Fibroblast of the conjunctiva (primary cell): Measurements from ENCODE around the gene KCNN4.
"Not testable (repeated sequence)": the region's sequence is repeated elsewhere in the genome, so short reads cannot be mapped to it uniquely, and the experiment has no call there.

Experiments
- DNase-seq: peaks from one replicate; pipeline ENCODE4 v3.0.0-alpha.2; 2010; ENCODE audit warnings: low read depth

Gene KCNN4

DNA sequence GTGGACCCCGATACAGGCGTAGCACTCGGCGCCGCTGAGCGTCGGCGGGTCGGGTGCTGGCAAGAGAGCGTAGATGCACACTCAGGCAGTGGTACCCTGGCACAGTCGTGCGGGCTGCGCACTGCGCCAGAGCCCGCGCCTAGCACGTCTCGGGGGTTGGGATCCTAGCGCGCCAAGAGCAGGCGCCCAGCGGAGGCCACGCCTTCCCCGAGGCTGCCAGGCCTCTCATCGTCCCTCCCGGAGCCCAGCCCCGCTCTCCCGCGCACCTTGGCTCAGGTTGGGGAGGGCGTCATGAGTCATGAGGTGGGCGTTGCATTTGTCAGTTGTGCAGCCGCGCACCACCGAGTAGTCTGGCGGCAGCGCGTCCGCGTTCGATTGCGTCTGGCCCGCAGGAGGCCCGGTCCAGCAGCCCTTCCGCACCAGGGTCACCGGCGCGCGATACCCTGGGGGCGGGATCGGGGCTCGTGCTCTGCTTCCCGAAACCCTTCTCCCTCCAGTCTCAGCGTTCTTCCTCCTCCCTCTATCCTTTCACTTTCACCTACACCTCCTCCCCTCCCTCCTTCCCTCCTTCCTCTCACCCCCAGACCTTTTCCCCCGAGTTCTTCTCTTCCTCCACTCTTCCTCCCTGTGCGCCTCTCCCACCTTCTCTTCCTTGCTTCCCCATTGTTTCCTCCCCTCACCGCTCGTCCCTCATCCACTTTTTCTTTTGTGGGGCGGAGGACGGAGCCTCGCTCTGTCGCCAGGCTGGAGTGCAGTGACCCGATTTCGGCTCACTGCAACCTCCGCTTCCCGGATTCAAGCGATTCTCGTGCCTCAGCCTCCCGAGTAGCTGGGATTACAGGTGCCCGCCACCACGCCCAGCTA, 18.0 kb upstream of the KCNN4 start:
- DNase-seq = no peak

DNA sequence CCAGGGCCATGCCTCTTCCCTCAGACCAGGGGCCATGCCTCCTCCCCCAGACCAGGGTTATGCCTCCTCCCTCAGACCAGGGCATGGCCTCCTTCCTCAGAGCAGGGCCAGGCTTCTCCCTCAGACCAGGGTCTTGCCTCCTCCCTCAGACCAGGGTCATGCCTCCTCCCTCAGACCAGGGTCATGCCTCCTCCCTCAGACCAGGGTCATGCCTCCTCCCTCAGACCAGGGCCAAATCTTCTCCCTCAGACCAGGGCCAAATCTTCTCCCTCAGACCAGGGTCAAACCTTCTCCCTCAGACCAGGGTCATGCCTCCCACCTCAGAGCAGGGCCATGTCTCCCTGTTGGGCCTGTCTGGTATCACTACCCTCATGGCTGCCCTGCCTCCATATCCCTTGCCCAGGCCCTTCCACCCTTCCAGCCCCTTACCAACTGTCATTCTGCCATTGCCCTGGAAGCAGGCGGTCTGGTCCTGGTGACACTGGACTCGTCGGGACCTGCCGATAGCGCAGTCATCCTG, 17.3 kb upstream of the KCNN4 start:
- no peak for DNase-seq

- no peak for DNase-seq
These were observed 16.8 kb upstream of the KCNN4 start for GRCh38 chr19:43797556-43797955.

DNA sequence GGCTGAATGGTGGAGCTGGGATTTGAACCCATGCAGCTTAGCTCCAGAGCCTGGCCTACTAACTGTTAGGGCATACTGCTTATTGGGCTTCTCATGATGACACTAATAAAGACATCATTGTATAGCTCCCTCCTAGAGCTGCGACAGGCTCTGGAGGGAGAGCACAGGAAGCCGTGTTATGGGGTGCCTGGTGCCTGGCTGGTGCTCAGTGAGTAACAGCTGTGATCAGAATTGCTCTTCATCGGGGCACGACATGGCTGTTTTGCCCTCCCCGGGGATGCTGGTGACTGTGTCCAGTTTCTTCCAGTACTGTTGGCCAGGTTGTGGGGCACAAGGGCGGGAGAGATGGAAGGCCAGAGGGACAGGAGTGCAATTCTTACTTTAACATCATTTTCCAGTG, 16.3 kb upstream of the KCNN4 start:
- DNase-seq = no peak

DNA sequence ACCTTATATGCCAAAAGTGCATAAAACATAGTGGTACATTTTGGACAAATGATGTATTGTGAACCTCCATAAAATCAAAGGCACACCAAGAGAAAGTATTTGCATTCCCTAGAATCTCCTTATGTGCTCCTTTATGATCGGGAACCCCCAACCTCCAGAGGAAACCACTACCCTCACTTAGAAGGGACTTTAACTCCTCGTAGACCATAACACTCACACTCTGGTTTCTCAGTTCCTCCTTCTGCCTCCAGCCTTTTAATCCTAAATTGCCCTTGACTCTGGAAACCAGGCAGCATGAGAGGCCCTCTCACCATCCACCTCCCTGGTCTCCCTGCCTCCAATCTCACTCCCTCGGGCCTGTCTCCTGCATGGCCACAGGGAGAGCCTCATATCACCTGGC, 9.8 kb upstream of the KCNN4 start:
- no peak for DNase-seq

- DNase-seq = no peak
These were observed 8.3 kb upstream of the KCNN4 start for GRCh38 chr19:43789029-43789428.

- no peak for DNase-seq
These were observed 5.9 kb upstream of the KCNN4 start for GRCh38 chr19:43786665-43787064.

DNA sequence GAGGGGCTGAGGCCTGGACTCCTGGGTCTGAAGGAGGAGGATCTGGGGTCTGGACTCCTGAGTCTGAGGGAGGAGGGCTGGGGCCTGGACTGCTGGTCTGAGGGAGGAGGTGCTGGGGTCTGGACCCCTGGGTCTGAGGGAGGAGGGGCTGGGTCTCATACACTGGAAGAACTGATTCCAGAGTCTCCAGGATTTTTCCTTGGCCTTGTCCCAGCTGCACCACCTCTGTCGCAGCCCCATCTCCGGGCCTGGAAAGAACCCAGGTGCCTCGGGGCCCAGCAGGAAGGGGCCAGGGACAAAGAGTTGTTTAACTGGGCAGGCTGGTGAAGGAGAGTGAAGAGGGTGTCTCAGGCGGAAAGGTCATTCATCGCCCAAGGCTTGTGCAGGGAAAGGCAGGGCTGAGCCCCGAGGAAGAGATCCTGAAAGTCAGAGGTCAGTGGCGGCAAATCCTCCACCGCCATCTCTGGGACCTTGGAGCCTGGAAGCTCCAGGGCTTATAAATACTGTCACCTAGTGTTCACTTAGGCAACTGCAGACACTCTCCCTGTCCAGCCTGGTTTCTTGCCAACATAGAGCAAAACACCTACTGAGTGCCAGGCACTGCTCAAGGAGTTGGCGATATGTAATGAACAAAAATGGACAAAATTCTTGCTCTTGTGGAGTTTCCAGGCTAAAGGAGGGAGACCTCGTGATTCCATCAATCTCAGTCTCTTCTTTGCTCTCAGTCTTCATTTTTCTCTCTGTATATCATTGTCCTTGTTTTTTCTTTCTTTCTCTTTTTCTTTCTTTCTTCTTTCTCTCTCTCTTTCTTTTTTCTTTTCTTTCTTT, 4.4 kb upstream of the KCNN4 start:
- DNase-seq = peak; percentile 51

DNA sequence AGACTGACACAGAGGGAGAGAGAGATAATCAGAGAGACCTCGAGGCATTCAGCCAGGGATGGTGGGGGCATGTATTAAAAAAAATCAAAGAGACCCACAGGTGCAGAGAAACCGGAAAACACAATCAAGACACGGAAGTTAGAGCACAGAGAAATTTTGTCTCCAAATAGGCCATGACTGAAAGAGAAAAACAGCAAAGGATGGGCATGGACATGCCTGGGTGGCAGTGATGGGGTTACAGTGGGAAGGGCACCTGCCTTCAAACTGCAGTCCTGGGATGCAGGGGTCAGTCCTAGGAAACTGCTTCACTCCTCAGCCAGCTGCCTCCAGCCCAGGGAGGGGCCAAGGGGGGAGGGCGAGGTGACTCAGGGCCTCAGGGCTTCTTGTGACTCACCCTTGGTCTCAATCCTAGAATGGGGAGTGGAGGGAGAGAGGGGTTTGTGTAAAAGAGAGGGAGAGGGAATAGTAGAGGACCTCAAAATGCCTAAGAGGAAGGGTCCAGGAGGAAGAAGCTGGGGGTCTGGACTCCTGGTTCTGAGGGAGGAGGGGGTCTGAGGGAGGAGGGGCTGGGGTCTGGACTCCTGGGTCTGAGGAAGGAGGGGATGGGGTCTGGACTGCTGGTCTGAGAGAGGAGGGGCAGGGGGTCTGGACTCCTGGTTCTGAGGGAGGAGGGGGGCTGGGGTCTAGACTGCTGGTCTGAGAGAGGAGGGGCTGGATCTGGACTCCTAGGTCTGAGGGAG, 3.6 kb upstream of the KCNN4 start:
- DNase-seq = peak; percentile 66

DNA sequence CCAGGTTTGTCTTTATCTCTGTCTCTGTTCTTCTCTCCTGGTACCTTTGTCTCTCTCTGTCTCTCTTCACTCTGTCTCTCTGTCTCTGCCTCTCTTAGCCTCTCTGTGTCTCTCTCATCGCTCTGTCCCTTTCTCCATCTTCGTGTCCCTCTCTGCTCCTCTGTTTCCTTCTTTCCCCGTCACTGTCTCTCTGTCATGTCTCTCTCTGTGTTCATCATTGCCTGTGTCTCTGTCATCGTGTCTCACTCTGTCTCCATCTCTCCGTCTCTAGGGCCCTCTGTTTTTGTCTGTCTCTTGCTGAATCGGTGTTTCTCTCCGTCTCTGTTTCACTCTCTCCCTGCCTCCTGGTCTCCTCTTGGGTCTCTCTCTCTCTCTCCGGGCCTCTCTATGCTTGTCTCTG, 2.9 kb upstream of the KCNN4 start:
- DNase-seq = no peak

- no peak for DNase-seq
These were observed 2.0 kb upstream of the KCNN4 start for GRCh38 chr19:43782689-43783231.

GRCh38 chr19:43782311-43782660, 1.5 kb upstream of the KCNN4 start:
- no peak for DNase-seq

GRCh38 chr19:43781630-43782310, 997 bp upstream of the KCNN4 start:
- DNase-seq = no peak

DNA sequence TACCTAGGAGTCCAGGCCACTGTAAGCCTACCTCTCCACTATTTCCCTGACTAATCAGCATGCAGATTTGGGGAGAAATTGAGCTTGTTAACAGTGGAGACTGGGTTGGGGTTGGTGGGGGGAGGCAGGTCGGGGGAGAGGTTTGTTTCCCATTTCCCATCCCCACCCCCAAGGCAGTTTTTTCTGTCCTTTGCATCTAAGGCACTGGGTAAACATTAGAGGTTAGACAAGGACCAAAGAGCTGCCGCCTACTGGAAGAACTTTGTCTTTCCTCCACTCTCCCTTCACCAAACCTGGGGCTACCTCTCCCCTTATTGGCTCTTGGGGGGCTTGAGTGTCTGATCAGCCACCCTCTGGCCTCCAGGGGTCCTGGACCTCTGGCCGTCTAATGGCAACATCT, 953 bp downstream of the KCNN4 start:
- DNase-seq = no peak

DNA sequence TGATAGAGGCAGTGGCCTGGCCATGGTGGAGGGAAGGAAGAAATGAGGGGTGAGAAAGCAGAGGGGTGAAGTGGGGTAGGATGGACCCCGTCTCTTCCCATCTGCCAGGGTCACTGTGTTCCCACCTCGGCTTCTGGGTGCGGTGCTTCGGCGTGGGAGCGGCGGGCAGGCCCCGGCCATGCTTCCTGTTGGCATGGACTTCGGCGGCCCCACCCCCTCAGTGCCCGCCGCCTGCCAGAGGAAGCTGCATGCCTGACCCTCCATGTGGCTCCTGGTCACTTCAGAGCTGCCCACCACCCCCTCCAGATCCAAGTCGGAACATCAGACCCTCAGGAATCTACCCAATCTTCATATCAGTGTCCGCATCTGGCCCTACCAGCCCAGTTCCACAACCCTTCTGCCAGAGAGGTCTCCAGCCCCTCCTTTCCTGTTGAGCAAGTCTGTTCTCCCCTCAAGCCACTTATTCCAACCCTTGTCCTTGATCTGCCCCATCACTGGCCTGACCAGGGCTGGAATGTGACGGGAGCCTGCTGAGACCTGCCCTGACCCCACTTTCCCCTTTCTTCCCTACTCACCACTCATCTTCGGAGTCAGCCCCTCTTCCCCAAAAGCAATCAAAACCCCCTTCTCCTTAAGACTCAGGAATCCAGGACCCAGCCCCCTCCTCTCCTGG, 1.5 kb downstream of the KCNN4 start:
- DNase-seq = no peak

GRCh38 chr19:43778651-43779050, 2.1 kb downstream of the KCNN4 start:
- DNase-seq = no peak

- DNase-seq = no peak
These were observed 3.5 kb downstream of the KCNN4 start for GRCh38 chr19:43777163-43777695.

- DNase-seq = no peak
These were observed 4.5 kb downstream of the KCNN4 start for GRCh38 chr19:43776286-43776685.

DNA sequence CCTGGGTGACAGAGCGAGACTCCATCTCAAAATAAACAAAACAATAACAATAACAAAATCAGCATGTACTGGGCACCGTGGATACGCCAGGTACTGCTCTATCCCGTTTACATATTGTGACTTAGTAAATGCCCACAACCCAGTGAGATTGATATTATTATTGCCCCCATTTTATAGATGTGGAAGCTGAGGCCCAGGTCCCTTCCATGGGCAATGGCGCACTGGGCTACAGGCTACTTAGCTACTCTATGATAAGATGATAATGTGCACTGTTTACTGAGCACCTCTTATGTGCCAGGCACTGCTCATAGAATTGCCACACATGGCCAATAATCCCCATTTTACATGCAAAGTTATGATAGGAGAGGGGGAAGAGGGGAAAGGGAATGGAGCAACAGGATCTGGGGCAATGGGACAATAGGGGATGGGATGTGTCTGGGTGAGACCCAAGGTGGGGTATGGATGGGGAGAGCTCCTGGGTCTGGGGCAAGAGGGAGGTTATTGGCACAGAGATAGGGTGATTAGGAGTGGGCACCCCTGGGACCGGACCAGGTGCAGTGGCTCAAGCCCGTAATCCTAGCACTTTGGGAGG, 5.4 kb downstream of the KCNN4 start:
- DNase-seq = no peak

DNA sequence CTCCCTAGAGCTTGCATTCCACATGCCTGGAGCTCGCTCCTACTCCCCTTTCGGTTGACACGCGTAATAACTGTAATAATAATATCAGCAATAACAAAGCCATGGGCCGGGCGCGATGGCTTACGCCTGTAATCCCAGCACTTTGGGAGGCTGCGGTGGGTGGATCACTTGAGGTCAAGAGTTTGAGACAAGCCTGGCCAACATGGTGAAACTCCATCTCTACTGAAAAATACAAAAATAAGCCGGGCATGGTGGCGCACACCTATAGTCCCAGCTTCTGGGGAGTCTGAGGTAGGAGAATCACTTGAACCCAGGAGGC, 5.9 kb downstream of the KCNN4 start:
- DNase-seq = not testable (repeated sequence)
